ENCODE results near the gene ZNF850.

ZNF850 gene

DNA sequence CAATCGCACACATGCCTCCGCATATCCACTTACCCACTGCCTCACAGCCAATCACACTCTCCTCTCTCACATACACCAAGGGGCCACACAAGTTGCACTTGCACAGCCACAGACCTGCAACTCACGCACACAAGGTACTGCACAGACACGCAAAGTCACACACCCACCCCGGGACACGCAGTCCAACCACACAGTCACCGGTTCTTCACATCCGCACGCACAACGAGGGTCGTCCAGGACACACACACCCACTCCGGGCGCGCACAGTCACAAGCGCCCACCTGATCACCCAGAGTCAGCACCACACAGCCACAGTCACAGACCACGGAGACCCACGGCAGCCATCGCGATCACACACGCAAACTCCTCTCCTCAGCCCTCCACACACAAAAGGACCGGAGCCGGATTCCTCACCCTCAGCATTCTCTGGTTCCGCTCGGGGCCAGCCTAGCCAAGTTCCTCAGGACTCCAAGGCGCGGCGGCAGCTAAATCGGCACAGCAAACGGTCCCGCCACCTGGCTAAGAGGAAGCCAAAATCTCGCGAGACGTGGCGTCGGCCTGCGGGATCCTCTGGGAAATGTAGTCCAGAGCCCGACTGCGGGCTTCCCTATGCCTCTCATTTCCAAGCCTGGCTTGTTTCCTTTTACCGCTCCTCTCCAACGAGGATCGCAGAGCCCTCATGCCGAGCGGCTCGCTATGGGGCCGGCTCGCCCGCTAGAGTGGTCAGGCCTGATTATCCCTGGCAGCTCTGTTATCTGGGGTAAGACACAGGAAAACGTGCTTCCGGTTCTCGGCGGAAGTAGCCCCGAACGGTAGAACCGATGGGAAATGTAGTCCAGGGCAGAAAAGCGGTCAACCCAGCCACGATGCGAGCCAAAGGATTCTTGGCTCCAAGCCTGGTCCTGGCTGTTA is at the start of gene ZNF850:
ZNF850 (minus strand) TSS at position 497 of the 912 bp plus-strand sequence. CDS start 10,201 bp downstream, outside the sequence.
- CTCF ChIA-PET = no interaction called here
- peak within 1 kb of the TSS; percentile 80 for H3K27ac ChIP-seq
- DNase-seq (ENCODE audit: low spot score) = peak; percentile 89
- POLR2A ChIA-PET (ENCODE audit: low non-redundant PET) = interaction anchor here (0.6 kb wide), 1 partner anchor 82 kb away, joined by 4 read pairs; no protein-coding TSS in a partner anchor
- TF ChIP-seq, protein P1, sequence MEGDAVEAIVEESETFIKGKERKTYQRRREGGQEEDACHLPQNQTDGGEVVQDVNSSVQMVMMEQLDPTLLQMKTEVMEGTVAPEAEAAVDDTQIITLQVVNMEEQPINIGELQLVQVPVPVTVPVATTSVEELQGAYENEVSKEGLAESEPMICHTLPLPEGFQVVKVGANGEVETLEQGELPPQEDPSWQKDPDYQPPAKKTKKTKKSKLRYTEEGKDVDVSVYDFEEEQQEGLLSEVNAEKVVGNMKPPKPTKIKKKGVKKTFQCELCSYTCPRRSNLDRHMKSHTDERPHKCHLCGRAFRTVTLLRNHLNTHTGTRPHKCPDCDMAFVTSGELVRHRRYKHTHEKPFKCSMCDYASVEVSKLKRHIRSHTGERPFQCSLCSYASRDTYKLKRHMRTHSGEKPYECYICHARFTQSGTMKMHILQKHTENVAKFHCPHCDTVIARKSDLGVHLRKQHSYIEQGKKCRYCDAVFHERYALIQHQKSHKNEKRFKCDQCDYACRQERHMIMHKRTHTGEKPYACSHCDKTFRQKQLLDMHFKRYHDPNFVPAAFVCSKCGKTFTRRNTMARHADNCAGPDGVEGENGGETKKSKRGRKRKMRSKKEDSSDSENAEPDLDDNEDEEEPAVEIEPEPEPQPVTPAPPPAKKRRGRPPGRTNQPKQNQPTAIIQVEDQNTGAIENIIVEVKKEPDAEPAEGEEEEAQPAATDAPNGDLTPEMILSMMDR (conservative IDR thresholded peaks at IDR 0.05; ENCODE audit: low read depth) = no peak

DNA sequence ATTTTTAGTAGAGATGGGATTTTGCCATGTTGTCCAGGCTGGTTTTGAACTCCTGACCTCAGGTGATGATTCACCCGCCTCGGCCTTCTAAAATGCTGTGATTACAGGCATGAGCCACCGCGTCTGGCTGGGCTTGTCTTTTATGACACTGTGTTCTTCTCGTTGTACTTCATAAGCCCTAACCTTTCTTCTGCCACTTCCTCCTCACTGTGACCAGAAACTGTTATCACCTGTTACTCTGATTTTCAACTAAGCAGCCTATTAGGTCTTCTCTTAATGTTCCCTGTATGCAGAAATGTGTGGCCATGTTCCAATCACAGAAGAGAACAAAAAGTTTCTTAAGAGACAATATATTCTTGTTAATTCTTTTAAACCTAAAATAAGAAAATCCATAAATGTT is 49.2 kb upstream of the ZNF850 start:
- no peak overlapping the region for H3K27ac ChIP-seq
- DNase-seq (ENCODE audit: low spot score) = no peak
- CTCF ChIA-PET = no interaction called here
- TF ChIP-seq, protein P1 (conservative IDR thresholded peaks at IDR 0.05; ENCODE audit: low read depth) = no peak
- POLR2A ChIA-PET (ENCODE audit: low non-redundant PET) = no interaction called here

DNA sequence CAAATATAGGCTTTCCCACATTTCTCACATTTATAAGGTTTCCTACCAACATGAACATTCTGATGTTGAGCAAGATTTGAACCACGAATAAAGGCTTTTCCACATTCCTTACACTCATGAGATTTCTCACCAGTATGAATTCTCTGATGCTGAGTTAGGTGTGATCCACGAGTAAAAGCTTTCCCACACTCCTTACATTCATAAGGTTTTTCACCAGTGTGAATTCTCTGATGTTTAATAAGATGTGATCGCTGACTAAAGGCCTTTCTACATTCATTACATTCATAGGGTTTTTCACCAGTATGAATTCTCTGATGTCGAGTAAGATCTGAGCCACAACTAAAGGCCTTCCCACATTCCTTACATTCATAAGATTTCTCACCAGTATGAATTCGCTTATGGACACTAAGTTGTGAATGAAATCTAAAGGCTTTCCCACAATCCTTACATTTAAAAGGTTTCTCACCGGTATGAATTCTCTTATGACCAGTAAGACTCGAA is 46.6 kb upstream of the ZNF850 start:
- TF ChIP-seq, protein P1 (conservative IDR thresholded peaks at IDR 0.05; ENCODE audit: low read depth) = no peak

DNA sequence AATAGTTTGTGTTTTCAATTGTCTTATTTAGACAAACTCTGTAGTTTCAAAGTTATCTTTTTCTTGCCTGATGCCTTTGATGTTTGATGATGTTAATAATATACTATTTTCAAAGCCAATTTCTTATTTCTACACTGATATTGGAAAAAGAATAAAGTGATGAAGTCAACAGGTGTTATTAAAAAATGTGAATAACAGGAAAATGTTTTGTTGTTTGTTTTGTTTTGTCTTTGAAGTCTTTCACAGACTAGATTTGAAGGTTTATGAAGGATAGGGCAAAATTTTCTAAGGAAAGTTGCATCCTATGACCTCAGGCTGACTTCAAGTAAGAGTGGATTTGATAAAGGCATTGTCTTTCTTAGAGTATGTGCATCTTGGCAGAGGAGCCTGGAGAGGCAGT is 34.4 kb upstream of the ZNF850 start:
- no peak for DNase-seq (ENCODE audit: low spot score)
- CTCF ChIA-PET = no interaction called here
- H3K27ac ChIP-seq = no peak overlapping the region
- POLR2A ChIA-PET (ENCODE audit: low non-redundant PET) = no interaction called here
- TF ChIP-seq, protein P1 (conservative IDR thresholded peaks at IDR 0.05; ENCODE audit: low read depth) = no peak

More for the DNA sequence above, 46.6 kb upstream of the ZNF850 start:
- POLR2A ChIA-PET (ENCODE audit: low non-redundant PET) = no interaction called here
- no peak overlapping the region for H3K27ac ChIP-seq
- CTCF ChIA-PET = no interaction called here
- DNase-seq (ENCODE audit: low spot score) = no peak

DNA sequence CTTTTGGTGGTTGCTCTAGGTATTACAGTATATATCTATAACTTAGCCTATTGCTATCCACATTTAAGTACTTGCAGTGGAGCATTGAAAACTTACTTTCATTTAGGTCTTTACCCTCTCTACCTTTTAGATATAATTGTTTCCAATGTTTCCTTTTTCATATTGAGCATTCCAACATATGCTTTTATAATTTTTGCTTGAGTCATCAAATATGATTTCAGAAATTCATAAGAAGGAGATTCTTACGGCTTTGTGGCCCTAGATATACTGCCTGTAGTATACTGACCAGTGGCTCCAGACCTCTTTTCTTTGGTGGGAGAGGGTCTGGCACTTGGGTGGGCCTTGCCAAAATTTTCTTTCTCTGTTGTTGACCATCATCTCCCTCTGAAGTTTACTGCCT is 32.8 kb upstream of the ZNF850 start:
- ChIA-PET CTCF (interaction anchor here (0.5 to 0.6 kb wide), 2 partner anchors 26 to 231 kb away, joined by 3 to 5 read pairs; no protein-coding TSS in a partner anchor), POLR2A (ENCODE audit: low non-redundant PET) (no interaction called here)

DNA sequence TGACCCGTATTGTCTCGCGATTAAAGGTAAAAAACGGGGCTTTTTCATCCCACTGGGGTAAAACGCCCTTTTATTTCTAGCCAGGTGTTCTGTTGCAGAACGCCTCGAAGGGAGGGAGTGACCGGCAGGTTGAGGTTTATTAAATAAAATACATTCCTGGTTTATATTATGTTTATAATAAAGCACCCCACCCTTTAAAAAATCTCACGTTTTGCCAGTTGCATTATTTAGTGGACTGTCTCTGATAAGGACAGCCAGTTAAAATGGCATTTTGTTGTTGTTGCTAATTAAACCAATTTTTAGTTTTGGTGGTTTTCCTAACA is 25.1 kb upstream of the ZNF850 start:
- TF ChIP-seq, protein P1 (conservative IDR thresholded peaks at IDR 0.05; ENCODE audit: low read depth) = no peak
- ChIA-PET POLR2A (ENCODE audit: low non-redundant PET) (interaction anchor here (1.0 kb wide), 1 partner anchor 40 kb away, joined by 4 read pairs; no protein-coding TSS in a partner anchor), CTCF (no interaction called here)
- peak overlapping the region; percentile 74 for H3K27ac ChIP-seq
- no peak for DNase-seq (ENCODE audit: low spot score)

More for the DNA sequence above, 32.8 kb upstream of the ZNF850 start:
- no peak overlapping the region for H3K27ac ChIP-seq
- no peak for DNase-seq (ENCODE audit: low spot score)
- TF ChIP-seq, protein P1 (conservative IDR thresholded peaks at IDR 0.05; ENCODE audit: low read depth) = no peak
